Upper lobe of right lung (tissue), 1 donor: Measurements from ENCODE around the gene SLC16A3. TPM values are rescaled to one million over a fixed set of nuclear protein-coding genes. Genes with fewer than 3 reads are reported as not detected.

Experiments
- ATAC-seq: fragments of 200-7000 bp; cut with Tn5 transposase; one replicate; pipeline ENCODE4 v1.9.1; 2020; ENCODE audit warnings: mild to moderate bottlenecking, moderate library complexity
- DNase-seq: peaks from one replicate; pipeline ENCODE4 v3.0.0-alpha.2; 2020
- H3K27ac ChIP-seq: fragments of 200-600 bp; one replicate; pipeline ENCODE4 v1.8.0; 2022
- H3K27me3 ChIP-seq: fragments of 200-600 bp; one replicate; pipeline ENCODE4 v1.8.0; 2022; ENCODE audit warnings: mild to moderate bottlenecking
- H3K36me3 ChIP-seq: fragments of 200-600 bp; one replicate; pipeline ENCODE4 v1.8.0; 2022
- H3K4me1 ChIP-seq: fragments of 200-600 bp; one replicate; pipeline ENCODE4 v1.8.0; 2022
- H3K4me3 ChIP-seq: fragments of 200-600 bp; one replicate; pipeline ENCODE4 v1.8.0; 2022; ENCODE audit warnings: mild to moderate bottlenecking
- H3K9me3 ChIP-seq: fragments of 200-600 bp; one replicate; pipeline ENCODE4 v1.8.0; 2022
- CTCF ChIP-seq: fragments of 200-600 bp; IDR thresholded peaks from one replicate; pipeline ENCODE4 v1.8.0; 2022; ENCODE audit warnings: antibody characterized with exemption
- intact Hi-C: fragments of 100-400 bp; cut with DNase I; formaldehyde crosslinking; loops from one replicate; pipeline ENCODE4 v1.11.0; 2022
- total RNA-seq: library from RNA; stranded (reverse); fragmentation: NEBNext Ultra II Directional; extraction: Animal tissue kit (Norgen Biotek cat#: 25700); gene quantifications from one replicate; pipeline ENCODE4 v1.2.1, GENCODE V29; 2021
- donor health status: DM: no; HTN: yes; CAD: no; lungs with severe emphysema.

The SLC16A3 gene
- total RNA-seq, 1 donor from 2014 or later, result 77.5 TPM

GRCh38 chr17:82275326-82275725 is 46.5 kb downstream of the SLC16A3 start:
- intact Hi-C loops, result no loop called here
- no peaks in the 10 kb centered on the region for H3K27me3 ChIP-seq
- no peak for TF ChIP-seq CTCF
- peaks cover 21% of the 10 kb centered on the region for H3K36me3 ChIP-seq
- H3K4me3 ChIP-seq, result no peak overlapping the region
- H3K27ac ChIP-seq, result no peak overlapping the region
- no peak for DNase-seq
- ATAC-seq, result no peak
- H3K4me1 ChIP-seq, result peaks cover 26% of the 10 kb centered on the region
- no peaks in the 10 kb centered on the region for H3K9me3 ChIP-seq

DNA sequence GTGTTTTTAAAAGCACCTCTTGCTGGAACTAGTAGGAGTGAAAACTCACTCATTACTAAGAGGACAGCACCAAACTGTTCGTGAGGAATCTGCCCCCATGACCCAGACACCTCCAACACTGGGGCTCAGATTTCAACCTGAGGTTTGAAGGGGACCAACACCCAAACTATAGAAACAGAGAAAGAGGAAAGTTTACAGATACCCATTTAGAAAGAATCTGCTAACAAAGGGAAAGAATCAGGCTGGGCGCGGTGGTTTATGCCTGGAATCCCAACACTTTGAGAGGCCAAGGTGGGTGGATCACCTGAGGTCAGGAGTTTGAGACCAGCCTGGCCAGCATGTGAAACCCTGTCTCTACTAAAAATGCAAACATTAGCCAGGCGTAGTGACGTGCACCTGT is 48.1 kb downstream of the SLC16A3 start:
- DNase-seq (no peak), ATAC-seq (no peak)
- Histone ChIP-seq H3K27me3 (no peaks in the 10 kb centered on the region), H3K4me1 (peaks cover 18% of the 10 kb centered on the region), H3K27ac (no peak overlapping the region), H3K36me3 (peaks cover 5% of the 10 kb centered on the region), H3K4me3 (no peak overlapping the region), H3K9me3 (no peaks in the 10 kb centered on the region)
- intact Hi-C loops, result no loop called here
- TF ChIP-seq CTCF, result no peak

DNA sequence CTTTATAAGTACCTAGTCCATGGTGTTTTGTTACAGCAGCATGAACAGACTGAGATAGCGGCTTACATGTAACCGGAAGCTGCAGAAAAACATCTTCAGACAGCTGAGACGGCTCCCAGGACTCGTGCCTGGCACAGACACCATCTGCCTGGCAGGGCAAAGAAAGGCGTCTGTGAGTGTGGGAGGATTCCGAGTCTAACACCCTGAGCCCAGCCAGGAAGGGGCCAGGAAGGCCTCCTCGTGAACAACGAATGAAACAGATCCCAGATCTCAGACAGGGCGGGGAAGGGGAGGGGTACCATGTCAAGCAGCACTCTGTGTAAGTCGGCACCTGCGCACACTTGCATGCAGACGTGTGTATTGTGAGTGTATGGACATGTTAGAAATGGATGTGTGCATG is 49.0 kb downstream of the SLC16A3 start:
- ATAC-seq (no peak), DNase-seq (no peak)
- intact Hi-C loops, result no loop called here
- no peak overlapping the region for H3K4me3 ChIP-seq
- no peak for TF ChIP-seq CTCF
- no peaks in the 10 kb centered on the region for H3K27me3 ChIP-seq
- H3K4me1 ChIP-seq, result peaks cover 22% of the 10 kb centered on the region
- H3K27ac ChIP-seq, result no peak overlapping the region
- no peaks in the 10 kb centered on the region for H3K36me3 ChIP-seq
- no peaks in the 10 kb centered on the region for H3K9me3 ChIP-seq

GRCh38 chr17:82278308-82278707 is 49.5 kb downstream of the SLC16A3 start:
- Histone ChIP-seq H3K27ac (no peak overlapping the region), H3K9me3 (no peaks in the 10 kb centered on the region), H3K36me3 (no peaks in the 10 kb centered on the region), H3K4me1 (peaks cover 27% of the 10 kb centered on the region), H3K4me3 (no peak overlapping the region), H3K27me3 (no peaks in the 10 kb centered on the region)
- DNase-seq (no peak), ATAC-seq (no peak)
- TF ChIP-seq CTCF, result no peak
- intact Hi-C loops, result no loop called here

DNA sequence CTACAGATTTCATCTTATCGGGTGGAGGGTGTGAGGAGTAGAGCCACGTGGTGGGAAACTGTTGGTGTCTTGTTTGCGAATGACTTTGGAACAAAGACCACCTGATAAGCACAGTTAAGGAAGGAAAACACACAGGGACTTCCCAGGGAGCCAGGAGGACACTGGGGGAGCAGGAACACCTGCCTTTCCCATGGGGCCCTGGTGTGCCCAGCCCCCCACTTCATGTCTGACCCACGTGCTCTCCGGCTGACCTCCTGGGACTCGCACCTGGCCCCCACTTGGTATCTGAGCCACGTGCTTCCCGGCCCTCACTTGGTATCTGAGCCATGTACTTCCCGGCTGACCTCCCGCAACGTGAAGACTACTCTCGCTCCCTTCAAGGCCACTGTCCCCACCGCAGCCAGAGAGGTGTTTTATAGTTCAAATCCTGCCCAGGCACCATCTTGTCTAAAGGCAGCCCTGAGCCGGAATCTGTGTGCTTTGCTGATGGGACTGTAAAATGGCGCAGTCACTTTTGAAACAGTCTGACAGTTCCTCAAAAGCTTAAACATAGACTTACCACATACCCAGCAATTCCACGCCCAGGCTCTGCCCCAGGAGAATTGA is 50.0 kb downstream of the SLC16A3 start:
- Histone ChIP-seq H3K27me3 (no peaks in the 10 kb centered on the region), H3K27ac (peak overlapping the region; percentile 47)
- no peak for TF ChIP-seq CTCF

GRCh38 chr17:82280537-82280936 is 51.7 kb downstream of the SLC16A3 start:
- H3K27me3 ChIP-seq, result no peaks in the 10 kb centered on the region
- no peak for TF ChIP-seq CTCF
- peaks cover 21% of the 10 kb centered on the region for H3K4me1 ChIP-seq
- DNase-seq (no peak), ATAC-seq (no peak)
- intact Hi-C loops, result no loop called here
- H3K4me3 ChIP-seq, result no peak overlapping the region
- H3K9me3 ChIP-seq, result no peaks in the 10 kb centered on the region
- H3K36me3 ChIP-seq, result no peaks in the 10 kb centered on the region
- H3K27ac ChIP-seq, result no peak overlapping the region

More for the DNA sequence above, 50.0 kb downstream of the SLC16A3 start:
- H3K36me3 ChIP-seq, result no peaks in the 10 kb centered on the region
- H3K9me3 ChIP-seq, result no peaks in the 10 kb centered on the region
- no peak overlapping the region for H3K4me3 ChIP-seq
- peaks cover 25% of the 10 kb centered on the region for H3K4me1 ChIP-seq
- intact Hi-C loops, result no loop called here
- DNase-seq, result no peak
- peak; percentile 40 for ATAC-seq
